Testis (tissue), 3 donors: ENCODE results near the gene OR6B3. TPM values are rescaled to one million over a fixed set of nuclear protein-coding genes. Genes with fewer than 3 reads are reported as not detected.

ENCODE experiments used
- DNase-seq: peaks from one replicate; pipeline ENCODE4 v3.0.0-alpha.2; 2019
- H3K27ac ChIP-seq, 2 donors: fragments of 200-600 bp; sonication (generic); one replicate each; pipeline ENCODE4 v1.5.1; 2019
- H3K27me3 ChIP-seq: fragments of 200-600 bp; sonication (generic); one replicate; pipeline ENCODE4 v1.5.1; 2019
- H3K36me3 ChIP-seq: fragments of 200-600 bp; sonication (generic); one replicate; pipeline ENCODE4 v1.5.1; 2017; ENCODE audit warnings: low read depth; ENCODE audit errors: missing control alignments
- H3K4me1 ChIP-seq: fragments of 200-600 bp; sonication (generic); one replicate; pipeline ENCODE4 v1.5.1; 2019
- H3K4me3 ChIP-seq, 2 donors: fragments of 200-600 bp; sonication (generic); one replicate each; pipeline ENCODE4 v1.5.1; 2017 to 2019
- H3K9me3 ChIP-seq: fragments of 200-600 bp; sonication (generic); one replicate; pipeline ENCODE4 v1.5.1; 2017
- CTCF ChIP-seq, 3 experiments: fragments of 450-650 bp in 2 of 3; fragments of 200-600 bp in 1 of 3; sonication (generic) in 1 of 3; IDR thresholded peaks; one replicate each; pipeline ENCODE4 v1.5.1; 2016 to 2019; ENCODE audit warnings: antibody characterized with exemption in 3 of 3, mild to moderate bottlenecking in 2 of 3, moderate library complexity in 1 of 3
- POLR2A ChIP-seq: fragments of 450-650 bp; IDR thresholded peaks from one replicate; pipeline ENCODE4 v1.6.1; 2017; ENCODE audit warnings: antibody characterized with exemption, mild to moderate bottlenecking, moderate library complexity
- WGBS, 2 donors: methylation state at CpG; one replicate each; pipeline ENCODE4 v1.1.5; 2018; 5-methylcytosine and 5-hydroxymethylcytosine counted together
- intact Hi-C: fragments of 100-400 bp; cut with DNase I; formaldehyde crosslinking; loops from one replicate; pipeline ENCODE4 v1.15.1; 2023; ENCODE audit warnings: low total_unique reads
- polyA plus RNA-seq: library from polyadenylated mRNA; stranded (reverse); fragments of 350-450 nt; fragmentation: Illumina TruSeq; extraction: RNeasy Lipid Tissue Mini Kit (QIAGEN cat#74804); gene quantifications from one replicate; pipeline ENCODE4 v1.2.3, GENCODE V29; 2014; ENCODE audit warnings: low read depth, low replicate concordance; ENCODE audit not compliant: insufficient read depth
- total RNA-seq, 2 donors: library from RNA; depleted of rRNA; stranded (reverse); fragments of >200 nt; gene quantifications; one replicate each; pipeline ENCODE4 v1.2.3, GENCODE V29; 2016

The OR6B3 gene
- total and polyA plus RNA-seq, 3 donors from 2014 or later: 0.80 to 1.4 (median 1.0) TPM

DNA sequence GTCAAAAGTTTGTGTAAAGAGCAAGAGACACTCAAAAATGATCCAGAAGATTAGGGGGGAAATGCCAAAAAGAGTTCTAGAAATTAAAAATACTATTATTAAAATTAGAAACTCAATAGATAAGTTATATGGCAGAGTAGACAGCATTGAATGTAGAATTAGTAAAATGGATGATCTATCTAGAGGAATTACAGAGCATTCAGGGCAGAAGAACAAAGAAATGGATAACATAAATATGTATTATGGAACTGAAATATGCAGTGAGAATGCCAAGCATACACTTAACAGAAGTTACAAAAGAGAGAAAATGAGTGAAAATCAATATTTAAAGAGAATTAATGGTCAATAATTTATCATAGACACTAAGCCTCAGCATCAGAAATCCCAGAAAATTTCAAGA, 33.2 kb upstream of the OR6B3 start:
- Histone ChIP-seq H3K36me3 (no peaks in the 10 kb centered on the region), H3K27ac (no peak overlapping the region), H3K27me3 (no peaks in the 10 kb centered on the region), H3K4me3 (no peak overlapping the region), H3K4me1 (no peaks in the 10 kb centered on the region), H3K9me3 (no peaks in the 10 kb centered on the region)
- intact Hi-C loops: no loop called here
- DNase-seq: no peak
- no peak for TF ChIP-seq POLR2A
- no peak for TF ChIP-seq CTCF (IDR thresholded peaks at IDR 0.05)

DNA sequence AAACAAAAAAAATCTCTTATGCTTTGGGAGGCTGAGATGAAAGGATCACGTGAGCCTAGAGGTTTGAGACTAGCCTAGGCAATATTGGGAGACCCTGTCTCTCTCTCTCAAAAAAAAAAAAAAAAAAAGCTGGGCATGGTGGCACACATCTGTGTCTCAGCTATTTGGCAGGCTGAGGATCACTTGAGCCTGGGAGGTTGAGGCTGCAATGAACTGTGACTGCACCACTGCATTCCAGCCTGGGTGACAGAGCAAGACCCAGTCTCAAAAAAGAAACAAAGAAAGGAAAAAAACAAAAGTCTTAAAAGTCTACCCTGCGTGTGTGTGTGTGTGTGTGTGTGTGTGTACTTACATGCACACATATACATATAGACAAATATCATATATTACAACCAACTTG, 25.3 kb upstream of the OR6B3 start:
- DNase-seq: no peak
- 64 to 67% methylated on average over 2 of the region's 2 CpGs for WGBS, 2 donors
- intact Hi-C loops: no loop called here

DNA sequence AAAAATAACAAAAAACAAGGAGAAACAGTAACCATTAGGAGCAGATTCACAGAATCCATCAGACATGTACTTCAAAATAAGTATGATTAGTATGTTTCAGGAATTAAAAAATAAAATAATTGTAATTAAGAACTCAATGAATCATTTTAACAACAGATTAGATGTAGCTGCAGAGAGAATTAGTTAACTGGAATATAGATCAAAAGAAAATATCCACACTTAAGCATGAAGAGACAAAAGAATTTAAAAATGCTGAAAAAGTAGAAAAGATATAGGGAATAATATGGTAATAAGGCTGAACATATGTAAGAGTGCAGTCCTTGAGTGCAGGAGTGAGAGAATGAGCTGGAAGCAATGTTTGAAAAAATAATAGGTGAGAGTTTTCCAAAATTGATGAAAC, 24.1 kb upstream of the OR6B3 start:
- no peak overlapping the region for H3K27ac ChIP-seq
- no peaks in the 10 kb centered on the region for H3K4me1 ChIP-seq
- H3K36me3 ChIP-seq: no peaks in the 10 kb centered on the region
- intact Hi-C loops: no loop called here
- H3K4me3 ChIP-seq: no peak overlapping the region
- no peaks in the 10 kb centered on the region for H3K27me3 ChIP-seq
- no peak for DNase-seq
- H3K9me3 ChIP-seq: no peaks in the 10 kb centered on the region
- no peak for TF ChIP-seq POLR2A
- no peak for TF ChIP-seq CTCF (IDR thresholded peaks at IDR 0.05)

More for the DNA sequence above, 25.3 kb upstream of the OR6B3 start:
- H3K9me3 ChIP-seq: no peaks in the 10 kb centered on the region
- H3K4me1 ChIP-seq: no peaks in the 10 kb centered on the region
- TF ChIP-seq POLR2A (no peak), CTCF (IDR thresholded peaks at IDR 0.05) (no peak)
- H3K4me3 ChIP-seq: no peak overlapping the region
- no peak overlapping the region for H3K27ac ChIP-seq
- H3K36me3 ChIP-seq: no peaks in the 10 kb centered on the region
- no peaks in the 10 kb centered on the region for H3K27me3 ChIP-seq

GRCh38 chr2:240074545-240074944, 21.2 kb upstream of the OR6B3 start:
- H3K9me3 ChIP-seq: no peaks in the 10 kb centered on the region
- intact Hi-C loops: no loop called here
- H3K36me3 ChIP-seq: no peaks in the 10 kb centered on the region
- no peak overlapping the region for H3K27ac ChIP-seq
- H3K4me3 ChIP-seq: no peak overlapping the region
- WGBS, 2 donors: 52 to 73% methylated on average over 5 of the region's 5 CpGs
- no peaks in the 10 kb centered on the region for H3K4me1 ChIP-seq
- no peak for DNase-seq
- TF ChIP-seq POLR2A (no peak), CTCF (IDR thresholded peaks at IDR 0.05) (no peak)
- no peaks in the 10 kb centered on the region for H3K27me3 ChIP-seq

GRCh38 chr2:240070907-240071306, 17.6 kb upstream of the OR6B3 start:
- 89% methylated on average over 3 of the region's 3 CpGs for WGBS, 2 donors

More at GRCh38 chr2:240070907-240071306, 17.6 kb upstream of the OR6B3 start:
- Histone ChIP-seq H3K4me1 (no peaks in the 10 kb centered on the region), H3K27me3 (no peaks in the 10 kb centered on the region), H3K4me3 (no peak overlapping the region), H3K36me3 (no peaks in the 10 kb centered on the region), H3K27ac (no peak overlapping the region), H3K9me3 (no peaks in the 10 kb centered on the region)
- DNase-seq: no peak
- intact Hi-C loops: no loop called here
- TF ChIP-seq POLR2A (no peak), CTCF (IDR thresholded peaks at IDR 0.05) (no peak)
